Activated CD4-positive, alpha-beta T cell treated with anti-CD3 and anti-CD28 coated beads for 36 hours (primary cell): ENCODE data around the gene CCDC74A. TPM values are rescaled to one million over a fixed set of nuclear protein-coding genes. Genes with fewer than 3 reads are reported as not detected.

Source experiments
- microRNA-seq: library from miRNA; unstranded; fragments of <30 nt; microRNA quantifications from one replicate; pipeline ENCODE4 v1.2.0, GENCODE V29; 2021; ENCODE audit warnings: borderline replicate concordance
- total RNA-seq, 2 experiments: library from RNA; stranded (reverse); gene quantifications; one replicate each; pipeline ENCODE4 v1.2.3, GENCODE V29; 2021

Gene CCDC74A
- total RNA-seq, 2 experiments from 2014 or later: 3.0 to 3.5 TPM

Small RNAs within 50 kb of the gene (microRNA-seq; reads per million reads assigned to microRNA genes)
- not detected for gene MIR4784

Other genes starting within 250 kb of the CCDC74A start
- not detected for gene RAB6D, start 163.7 kb upstream of the CCDC74A start, total RNA-seq
- gene TUBA3D, start 51.8 kb upstream of the CCDC74A start, total RNA-seq: not detected
- gene MZT2A, start 35.5 kb upstream of the CCDC74A start, total RNA-seq: 100 to 1,000 TPM in 1 of 2 experiments, 10 to 100 TPM in 1; 69.9 to 110 TPM